HUDEP-2 (cell line): Measurements from ENCODE around the gene AFF3.

ENCODE experiments used
- DNase-seq, 76 experiments: peaks; one replicate each; lab custom pipeline; 2025; ENCODE audit not compliant: unreplicated experiment in 76 of 76; lab: John Stamatoyannopoulos, UW

Gene AFF3

DNA sequence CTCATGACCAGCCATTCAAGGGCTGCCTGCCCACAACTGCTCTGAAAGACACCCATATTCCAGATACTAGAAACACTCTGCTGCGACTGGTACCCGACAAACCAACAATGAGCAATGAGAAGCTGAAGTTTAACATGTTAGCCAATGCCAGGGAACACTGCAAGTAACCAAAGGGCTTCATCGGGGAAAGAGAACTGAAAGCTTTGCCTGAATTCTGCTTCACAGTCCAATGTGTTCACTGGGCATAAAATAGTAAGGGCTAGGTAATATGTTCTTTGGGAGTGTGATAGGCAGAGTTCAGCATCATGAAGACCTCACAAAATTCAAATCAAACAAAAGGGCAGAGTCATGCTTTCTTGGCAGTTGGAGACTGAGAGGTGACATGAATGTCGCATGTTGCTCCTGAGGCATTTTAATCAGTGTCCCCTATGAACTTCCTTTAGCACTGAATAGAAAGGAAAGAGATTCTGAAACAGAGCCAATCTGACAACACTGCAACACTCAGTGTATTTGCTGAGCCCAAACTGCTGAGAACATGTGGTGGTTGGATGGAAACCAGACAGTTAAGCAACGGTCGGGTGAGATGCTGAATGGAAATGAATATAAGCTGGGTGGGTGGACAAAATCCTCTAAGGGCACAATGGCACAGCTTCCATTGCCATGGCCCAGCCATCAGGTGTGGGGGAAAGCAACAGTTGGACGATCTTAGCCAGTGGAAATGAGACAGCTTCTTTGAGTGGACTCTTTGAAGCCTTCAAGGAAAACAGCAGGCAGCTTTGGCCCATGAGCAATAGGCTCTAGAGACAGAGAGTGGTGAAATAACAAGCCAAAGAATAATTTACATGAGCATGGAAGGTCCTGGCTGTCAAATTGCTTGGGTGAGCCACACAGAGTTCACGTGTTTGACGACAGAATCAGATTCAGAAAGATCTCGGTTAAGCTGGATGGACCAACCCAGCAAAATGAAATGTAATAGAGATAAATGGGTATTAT lies 277.5 kb downstream of the AFF3 start:
- DNase-seq, result peak in 1 of 76 experiments; percentile 0

DNA sequence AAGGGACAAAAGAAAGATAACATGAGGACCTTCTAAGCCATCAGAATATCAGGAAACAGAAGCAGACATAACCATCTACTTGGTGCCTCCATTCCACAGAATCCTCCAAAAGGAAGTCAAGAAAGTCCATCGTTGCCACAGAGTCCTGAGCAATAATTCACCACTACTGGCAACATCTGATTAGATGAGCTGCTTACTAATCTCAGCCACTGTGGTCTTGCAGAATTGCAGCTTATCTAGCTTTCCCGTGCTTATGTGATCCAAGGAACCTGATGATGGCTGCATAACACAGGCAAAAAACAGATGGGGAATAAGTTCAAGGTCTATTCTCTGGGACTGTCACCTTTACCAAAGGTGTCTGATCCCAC lies 278.5 kb downstream of the AFF3 start:
- DNase-seq, result no peak

DNA sequence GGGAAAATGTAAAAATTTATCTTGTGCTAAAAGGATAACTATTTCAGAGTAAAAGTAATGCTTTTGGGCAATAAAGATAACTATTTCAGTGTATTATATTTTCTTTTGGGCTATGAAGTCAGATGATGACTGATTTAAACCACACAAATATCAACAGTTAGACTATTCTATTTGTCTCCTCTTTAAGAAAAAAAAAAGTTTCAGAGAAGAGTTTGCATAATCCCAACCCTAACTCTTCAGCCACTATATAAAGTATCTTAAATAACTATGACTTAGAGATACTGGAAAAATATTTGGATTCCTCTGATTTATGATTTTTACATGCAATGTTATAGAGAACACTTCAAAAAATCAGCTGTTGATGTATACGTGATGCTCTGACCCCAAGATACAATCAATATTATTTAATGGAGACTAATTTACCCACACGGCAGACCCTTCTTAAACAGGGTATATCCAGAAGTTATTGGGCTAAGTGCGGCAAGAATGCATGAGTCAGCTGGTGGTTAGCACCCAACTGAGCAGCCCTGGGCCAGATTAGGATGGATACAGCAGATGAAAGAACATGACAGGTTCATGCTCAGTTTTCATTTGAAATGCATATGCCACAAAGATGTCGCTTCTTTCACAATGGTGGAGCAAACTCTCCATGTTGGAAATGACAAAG lies 279.0 kb downstream of the AFF3 start:
- DNase-seq, result no peak

DNA sequence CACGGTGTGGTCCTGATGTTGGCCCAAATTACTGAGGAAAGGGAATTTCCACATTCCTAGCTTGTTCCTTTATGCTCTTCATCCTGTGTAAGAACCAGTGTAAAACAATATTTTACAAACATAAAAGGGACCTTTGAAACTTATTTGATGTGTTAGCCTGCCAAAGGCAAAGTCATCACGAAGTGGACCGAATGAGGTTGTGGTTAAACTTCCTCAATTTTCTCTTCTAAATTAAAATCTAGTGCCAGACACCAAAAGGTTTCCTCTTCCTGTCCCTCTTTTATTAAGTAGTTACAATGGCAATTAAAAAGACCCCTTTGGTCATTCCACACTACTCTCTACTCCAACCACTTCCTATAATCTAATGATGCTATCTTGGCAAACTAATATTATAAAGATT lies 279.8 kb downstream of the AFF3 start:
- DNase-seq, result no peak

DNA sequence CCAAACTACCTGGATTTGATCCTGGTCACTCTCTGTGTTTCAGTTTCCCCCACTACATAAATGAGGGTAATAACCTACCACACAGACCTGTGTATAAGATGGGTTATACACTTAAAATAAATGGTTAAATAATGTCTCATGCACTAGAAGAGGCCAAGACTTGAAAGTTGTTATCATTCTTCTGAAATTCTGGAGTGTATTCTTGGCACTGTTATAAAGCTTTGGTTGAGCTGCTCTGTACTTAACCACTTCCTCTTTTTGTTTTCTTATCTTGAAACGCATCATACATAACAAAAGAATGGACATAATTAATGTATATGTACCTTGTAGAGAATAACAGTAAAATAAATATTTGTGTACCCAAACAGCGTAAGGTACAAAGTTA lies 281.0 kb downstream of the AFF3 start:
- peak in 1 of 76 experiments; percentile 2 for DNase-seq

DNA sequence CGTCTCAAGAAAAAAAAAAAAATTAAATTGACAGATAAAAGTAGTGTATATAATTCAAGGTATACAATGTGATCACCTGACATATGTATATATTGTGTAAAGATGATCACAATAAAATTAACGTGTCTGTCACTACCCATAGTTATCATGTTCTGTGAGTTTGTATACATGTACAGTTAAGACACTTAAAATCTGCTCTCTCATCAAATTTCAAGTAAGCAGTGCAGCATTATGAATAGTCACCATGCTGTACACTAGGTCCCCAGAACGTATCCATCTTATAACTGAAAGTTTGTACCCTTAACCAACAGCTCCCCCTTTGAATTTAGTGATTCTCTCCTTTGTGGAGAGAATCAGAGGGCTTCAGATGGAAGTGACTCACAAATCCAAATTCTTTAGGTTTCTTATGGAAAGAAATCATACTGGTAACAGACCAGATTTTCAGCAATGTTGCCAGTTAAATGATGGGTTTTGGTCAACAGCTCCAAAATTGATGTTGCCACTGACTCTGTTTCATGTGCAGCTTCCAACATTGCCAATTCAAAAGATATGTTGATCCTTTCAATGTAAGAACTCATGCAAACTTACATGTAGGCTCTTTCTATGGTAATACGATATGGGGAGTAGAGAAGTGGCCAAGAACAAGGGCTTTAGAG lies 281.5 kb downstream of the AFF3 start:
- DNase-seq, result no peak

DNA sequence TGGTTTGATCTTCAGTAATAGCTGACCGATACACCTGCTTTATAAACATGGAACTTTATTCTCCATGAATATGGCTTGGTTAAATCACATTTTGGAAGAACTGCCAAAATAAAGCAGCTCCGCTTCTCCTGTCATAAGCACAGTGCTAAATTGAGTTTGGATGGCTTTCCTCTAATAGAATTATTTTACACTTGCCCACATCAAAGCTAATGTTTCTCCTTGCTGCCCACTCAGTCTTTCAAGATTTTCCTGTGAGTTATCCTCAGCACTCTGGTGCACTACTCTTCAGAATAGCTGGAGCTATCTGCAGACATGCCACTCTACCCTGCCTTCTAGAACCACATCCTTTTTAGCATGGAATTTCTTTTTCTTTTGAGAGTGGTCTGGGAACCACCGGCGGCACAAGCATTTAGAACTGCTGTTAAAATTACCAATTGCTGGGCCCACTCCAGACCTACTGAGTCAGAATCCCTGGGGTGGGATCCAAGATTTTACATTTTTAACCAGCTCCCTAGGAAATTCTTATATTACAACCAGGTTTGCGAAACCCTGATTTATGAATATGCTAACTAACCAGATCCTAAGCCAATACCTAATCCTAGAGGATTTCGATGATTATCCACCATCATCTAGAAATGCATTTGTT lies 283.3 kb downstream of the AFF3 start:
- DNase-seq, result no peak

DNA sequence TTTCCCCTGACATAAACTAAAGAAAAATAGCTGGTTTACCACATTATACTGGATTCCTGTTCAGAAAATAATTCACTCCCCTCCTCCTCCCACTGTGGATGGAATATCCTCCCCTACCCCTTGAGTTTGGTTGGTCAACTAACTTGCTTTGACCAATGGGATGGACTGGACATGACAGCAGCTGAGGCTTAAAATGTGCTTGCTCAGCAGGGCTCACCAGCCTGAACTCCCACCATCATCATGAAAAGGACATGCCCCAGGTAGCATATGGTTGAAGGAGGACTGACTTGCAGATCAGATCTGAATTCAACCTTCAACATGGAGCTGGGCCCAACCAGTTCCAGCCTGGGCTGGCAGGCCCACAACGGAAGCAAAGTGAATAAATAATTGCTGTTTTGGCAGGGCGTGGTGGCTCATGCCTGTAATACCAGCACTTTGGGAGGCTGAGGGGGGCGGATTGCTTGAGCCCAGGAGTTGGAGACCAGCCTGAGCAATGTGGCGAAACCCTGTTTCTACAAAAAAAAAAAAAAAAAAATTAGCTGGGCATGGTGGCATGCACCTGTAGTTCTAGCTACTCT lies 284.4 kb downstream of the AFF3 start:
- no peak for DNase-seq

DNA sequence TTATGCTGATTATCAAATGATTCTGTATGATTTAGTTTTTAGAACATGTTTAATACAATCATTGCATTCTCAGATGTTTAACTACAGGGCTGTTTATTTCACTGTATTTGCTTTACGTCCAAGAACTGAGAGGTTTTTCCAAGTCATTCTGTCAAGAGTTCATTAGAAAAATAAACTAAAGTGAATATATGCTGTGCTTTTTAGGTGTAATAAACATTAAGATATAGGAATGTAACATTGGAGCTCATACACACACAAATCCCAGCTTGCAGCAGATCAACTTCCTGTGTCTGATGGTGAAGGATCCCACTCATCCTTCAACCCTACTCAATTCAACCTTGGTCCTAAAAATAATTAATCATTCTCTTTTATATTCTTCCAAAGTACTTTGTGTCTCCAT lies 285.0 kb downstream of the AFF3 start:
- DNase-seq, result no peak

DNA sequence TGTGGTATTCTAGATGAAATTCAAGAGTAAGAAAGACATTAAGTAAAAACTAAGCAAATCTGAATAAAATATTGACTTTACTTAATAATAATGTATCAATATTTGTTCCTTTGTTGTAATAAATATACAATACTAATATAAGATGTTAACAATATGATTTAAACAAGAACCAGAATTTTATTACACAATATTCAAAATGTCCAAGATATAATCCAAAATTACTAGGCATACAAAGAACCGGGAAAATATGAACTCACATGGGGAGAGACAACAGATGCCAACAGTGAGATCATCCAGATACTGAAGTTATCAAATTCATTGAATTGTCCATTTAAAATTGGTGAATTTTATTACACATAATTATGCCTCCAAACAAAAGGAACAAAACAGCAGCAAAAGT lies 286.3 kb downstream of the AFF3 start:
- DNase-seq, result no peak

DNA sequence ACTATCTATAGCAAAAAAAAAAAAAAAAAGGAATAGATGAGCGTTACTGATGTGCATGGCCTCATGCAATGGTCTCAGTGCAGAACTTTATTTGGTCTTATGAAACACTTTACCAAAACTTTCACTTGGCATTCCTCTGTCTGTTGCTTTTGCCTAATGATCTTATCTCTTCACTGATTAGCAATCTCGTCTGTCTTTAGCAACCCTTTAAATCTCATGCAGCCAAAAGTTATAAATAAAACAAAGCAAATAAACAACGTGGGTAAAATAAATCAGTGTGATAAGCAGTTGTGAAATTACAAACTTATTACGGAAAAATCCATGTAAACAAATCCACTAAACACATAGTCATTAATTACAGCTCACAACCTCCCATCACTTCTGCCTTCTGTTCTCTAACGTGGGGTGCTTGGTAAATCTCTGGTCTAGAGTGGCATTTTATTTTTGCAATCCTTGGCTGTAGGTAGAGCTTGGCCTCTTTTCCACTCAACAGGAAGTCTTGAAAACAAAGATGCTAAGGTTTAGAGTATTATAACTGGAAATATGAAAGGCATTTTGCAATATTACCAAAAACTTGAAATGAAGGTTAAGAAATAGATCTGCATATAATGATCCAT lies 288.0 kb downstream of the AFF3 start:
- DNase-seq, result no peak

DNA sequence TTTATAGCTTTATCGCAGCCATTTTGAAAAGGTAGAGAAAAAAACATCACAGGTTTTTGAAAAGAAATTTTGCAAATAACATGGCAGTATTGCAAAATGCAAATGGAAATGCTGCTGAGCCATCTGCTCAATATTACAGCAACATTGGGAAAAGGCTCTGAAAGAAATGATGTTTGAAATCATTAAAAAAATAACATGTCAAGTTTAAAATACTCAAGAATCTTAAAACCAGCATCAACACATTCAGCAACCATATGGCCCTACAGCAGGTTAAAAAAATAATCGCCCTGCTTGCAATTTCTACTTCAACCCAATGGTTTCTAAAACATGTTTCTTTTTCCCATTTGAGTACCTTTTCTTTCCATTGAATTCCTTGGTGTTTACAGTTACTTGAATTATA lies 289.4 kb downstream of the AFF3 start:
- DNase-seq, result no peak

DNA sequence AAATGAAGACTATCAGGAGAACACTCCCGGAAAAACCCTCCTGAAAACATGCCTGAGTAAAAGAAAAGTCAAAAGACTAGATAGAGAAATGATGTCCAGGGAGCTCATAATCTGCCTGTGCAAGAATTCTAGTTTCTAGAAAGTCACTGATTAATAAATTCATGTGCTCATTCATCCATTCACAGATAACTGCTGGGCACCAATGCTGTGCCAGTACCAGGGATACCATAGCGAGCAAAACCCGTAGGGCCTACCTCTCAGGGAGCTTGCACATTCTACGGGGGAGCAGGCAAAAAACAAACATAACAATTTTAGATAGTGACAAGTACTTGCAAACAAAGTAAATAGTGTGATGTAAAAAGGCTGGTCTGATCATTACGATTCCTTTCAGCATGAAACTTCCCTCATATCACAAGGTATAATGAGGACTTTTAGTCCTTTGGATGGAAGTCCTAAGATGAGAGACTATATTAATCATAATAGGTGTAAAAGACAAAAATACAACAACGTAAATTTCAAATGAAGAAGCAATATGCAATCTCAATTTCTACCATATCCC lies 289.9 kb downstream of the AFF3 start:
- no peak for DNase-seq

DNA sequence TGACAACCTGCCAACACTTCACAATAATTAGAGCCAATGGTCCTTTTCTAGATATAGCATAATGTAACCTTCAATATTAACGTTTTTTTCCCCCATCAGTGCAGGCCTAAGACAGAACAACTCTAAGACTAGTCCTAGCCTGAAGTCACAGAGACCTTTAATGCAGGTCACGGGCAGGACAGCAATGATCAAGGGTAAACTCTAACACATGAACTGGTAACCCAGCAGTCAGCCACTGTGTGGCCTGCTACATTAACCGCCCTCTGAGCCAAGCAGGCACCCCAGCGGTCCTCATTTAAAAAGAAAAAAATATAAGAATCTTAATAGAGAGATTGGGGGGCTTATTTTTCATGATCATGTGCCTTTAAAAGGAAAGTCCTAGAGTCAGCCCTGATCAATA lies 290.6 kb downstream of the AFF3 start:
- DNase-seq, result no peak

DNA sequence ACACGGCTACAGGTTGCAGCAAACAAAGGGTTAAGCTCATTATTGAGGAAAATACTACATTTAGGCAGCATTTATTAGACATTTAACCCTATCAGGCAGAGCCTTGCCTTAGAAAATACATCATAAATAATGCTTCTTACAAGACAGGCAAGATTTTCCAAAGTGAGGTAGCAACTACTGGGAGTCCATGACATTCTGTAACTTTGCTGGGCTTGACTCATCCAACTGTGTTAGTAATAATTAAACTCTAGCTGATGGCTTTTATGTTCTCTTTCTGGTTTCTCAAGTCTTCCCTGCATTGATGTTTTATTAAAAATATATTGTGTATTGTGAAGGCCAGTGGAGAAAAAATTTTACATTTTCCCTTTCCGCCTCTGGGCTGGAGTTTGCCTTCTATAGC lies 291.3 kb downstream of the AFF3 start:
- no peak for DNase-seq

DNA sequence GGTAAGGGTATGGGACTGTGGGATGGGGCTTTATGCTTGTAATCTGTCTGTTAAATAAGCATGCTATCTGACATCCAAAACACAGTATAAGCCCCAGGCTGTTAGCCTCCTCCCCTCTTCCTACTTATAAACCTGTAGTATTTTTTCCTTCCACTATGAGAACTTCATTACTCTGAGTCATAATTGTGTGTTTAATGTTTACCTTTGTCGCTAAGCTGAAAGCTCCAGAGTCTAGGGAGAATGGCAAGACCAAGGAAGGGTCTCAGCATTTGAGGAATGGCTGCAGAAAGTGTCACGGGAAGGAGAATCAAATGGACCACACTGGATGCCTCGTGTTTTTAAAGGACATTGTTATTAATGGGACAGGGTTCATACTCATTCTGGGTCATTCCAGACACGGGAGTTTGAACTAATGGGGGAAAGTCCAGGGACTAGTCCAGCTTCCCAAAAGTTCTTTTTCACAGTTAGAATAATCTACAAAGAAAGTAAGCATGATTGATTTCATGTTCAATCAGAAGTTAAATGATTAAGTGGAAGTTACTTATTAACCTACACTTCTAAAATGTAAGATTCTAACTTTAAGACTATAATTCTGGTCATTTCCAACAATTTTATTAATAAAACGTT lies 292.2 kb downstream of the AFF3 start:
- DNase-seq, result no peak

DNA sequence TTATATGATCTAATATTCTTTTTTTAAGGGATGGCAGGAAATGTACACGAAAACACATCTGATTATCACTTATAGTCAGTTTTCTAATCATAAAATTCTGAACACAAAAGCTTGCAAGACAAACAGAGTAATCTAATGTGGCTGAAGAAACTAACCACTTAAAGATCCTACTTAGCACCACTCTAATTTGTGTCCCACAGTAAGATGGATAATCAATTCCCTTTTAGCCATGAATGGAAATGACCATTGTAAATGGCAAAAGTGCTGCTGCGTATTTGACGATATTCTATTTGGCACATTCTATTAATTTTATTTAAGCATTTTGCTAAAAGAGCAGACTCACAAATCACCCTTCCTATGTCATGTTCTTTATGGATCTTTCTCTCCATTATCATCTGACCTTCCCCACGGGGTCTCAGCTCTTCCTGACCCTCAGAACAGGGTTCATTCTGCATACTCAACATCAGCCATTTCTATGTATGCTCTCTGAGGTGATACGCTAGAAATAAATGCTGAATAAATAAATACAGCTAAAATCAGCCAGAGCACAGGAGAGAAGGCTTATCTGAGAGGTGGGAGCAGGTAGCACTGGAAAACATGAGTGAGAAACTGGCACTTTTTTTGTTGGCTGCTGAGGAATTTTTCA lies 295.8 kb downstream of the AFF3 start:
- no peak for DNase-seq

DNA sequence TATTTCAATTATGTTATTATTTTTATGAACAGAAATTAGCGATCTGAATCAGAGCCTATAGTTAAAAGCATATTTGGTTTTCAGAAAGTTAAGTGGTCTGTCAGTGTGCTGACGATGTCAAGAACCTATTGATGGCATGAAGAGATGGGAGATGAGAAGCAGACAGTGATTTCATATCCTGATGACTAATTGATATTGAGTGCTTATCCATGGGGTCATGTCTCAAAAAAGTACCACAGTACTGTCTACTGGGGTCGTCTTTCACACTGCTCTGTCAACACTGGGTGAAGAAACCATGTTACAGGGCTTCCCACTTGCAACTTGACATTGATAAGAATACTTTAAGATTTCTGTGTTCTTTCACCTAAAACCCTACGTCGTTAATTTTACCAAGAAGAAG lies 297.1 kb downstream of the AFF3 start:
- no peak for DNase-seq

DNA sequence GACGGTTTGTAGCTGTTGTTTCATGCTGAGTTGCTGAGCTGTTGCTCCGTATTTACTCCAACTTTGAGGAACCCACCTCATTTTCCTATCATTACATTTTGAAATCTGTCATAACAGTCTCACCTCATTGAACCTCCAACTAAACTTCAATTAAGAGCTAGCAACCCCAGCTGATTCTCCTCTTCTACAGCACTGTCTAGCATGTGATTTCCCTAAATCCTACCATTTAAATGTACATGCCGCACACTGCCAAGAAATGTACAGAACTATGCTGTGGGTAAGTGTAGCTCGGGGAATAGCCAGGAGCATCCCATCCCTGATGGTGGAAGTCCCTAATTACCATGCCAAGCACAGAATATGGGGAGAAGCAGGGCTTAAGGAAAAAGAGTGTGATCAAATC lies 299.9 kb downstream of the AFF3 start:
- no peak for DNase-seq
